ENCODE measurements around the gene PPP2R5C.

GRCh38 chr14:101820283-101820798 lies 58.8 kb downstream of the PPP2R5C start:
- TF ChIP-seq CTCF (IDR thresholded peaks at IDR 0.05; ENCODE audit: poor library complexity, severe bottlenecking), result no peak
- no peak for TF ChIP-seq RAD21 (conservative IDR thresholded peaks at IDR 0.05)
- no peak for TF ChIP-seq TAF1 (IDR thresholded peaks at IDR 0.05; ENCODE audit: low read depth)
- no peak for TF ChIP-seq POLR2AphosphoS5 (IDR thresholded peaks at IDR 0.05)
- TF ChIP-seq EZH2 (IDR thresholded peaks at IDR 0.05; ENCODE audit: borderline replicate concordance, insufficient read depth, low read length, poor library complexity, severe bottlenecking), result no peak
- no peak for TF ChIP-seq SMC3 (conservative IDR thresholded peaks at IDR 0.05; ENCODE audit: poor library complexity)
- no peak for TF ChIP-seq EP300 (conservative IDR thresholded peaks at IDR 0.05; ENCODE audit: poor library complexity, severe bottlenecking)
- TF ChIP-seq MXI1 (conservative IDR thresholded peaks at IDR 0.05; ENCODE audit: poor library complexity, severe bottlenecking), result no peak
